GM12878 (cell line): ENCODE measurements around the gene LIMK1. TPM values are rescaled to one million over a fixed set of nuclear protein-coding genes. Genes with fewer than 3 reads are reported as not detected.
"Not testable (repeated sequence)": the region's sequence is repeated elsewhere in the genome, so short reads cannot be mapped to it uniquely, and the experiment has no call there.

Experiments
- ATAC-seq: fragments of 200-7000 bp; cut with Tn5 transposase; 3 replicates; pipeline ENCODE4 v1.9.1; 2020; ENCODE audit warnings: mild to moderate bottlenecking, moderate library complexity
- BruUV-seq: library from RNA; stranded (reverse); fragments of 400-500 nt; replicated peaks from 2 replicates; lab custom pipeline; 2021; lab: Mats Ljungman, UMichigan
- CTCF ChIA-PET: fragments of 300-600 bp; sonication (Branson Sonifier 250); formaldehyde crosslinking; extraction: SDS; loops from one replicate; lab custom pipeline; 2021; ENCODE audit warnings: inconsistent platforms; lab: Yijun Ruan, JAX
- POLR2A ChIA-PET: fragments of 350-600 bp; formaldehyde crosslinking; extraction: SDS; loops from one replicate; lab custom pipeline; 2021; ENCODE audit warnings: inconsistent platforms; lab: Charles Lee
- RAD21 ChIA-PET: fragments of 300-600 bp; sonication (Branson Sonifier 250); formaldehyde crosslinking; loops from one replicate; lab custom pipeline; 2023; ENCODE audit warnings: antibody characterized with exemption; ENCODE audit not compliant: unreplicated experiment; lab: Charles Lee
- SMC1A ChIA-PET: fragments of 300-600 bp; sonication (Branson Sonifier 250); formaldehyde crosslinking; loops from one replicate; lab custom pipeline; 2023; ENCODE audit not compliant: unreplicated experiment, uncharacterized antibody; lab: Charles Lee
- DNase-seq: peaks from one replicate; pipeline ENCODE4 v3.0.0-alpha.2; 2011; ENCODE audit warnings: low read depth, low spot score
- FAIRE-seq: peaks from 3 replicates; lab custom pipeline; 2011; peaks lifted over from hg19 to GRCh38; lab: Jason Lieb, UNC
- H2AFZ ChIP-seq: 2 replicates; pipeline ENCODE4 v1.6.0; 2011; ENCODE audit warnings: low read depth, low read length, control low read depth; ENCODE audit not compliant: control insufficient read depth
- H3K27ac ChIP-seq: 2 replicates; pipeline ENCODE4 v1.5.1; 2011; ENCODE audit warnings: control low read depth; ENCODE audit not compliant: control insufficient read depth, insufficient read depth
- H3K27me3 ChIP-seq, 2 experiments: replicated peaks in 1 of 2; 2 replicates each; pipeline versions ENCODE4 v1.6.0 to v1.6.1; 2011; ENCODE audit warnings: low read length in 1 of 2; ENCODE audit not compliant: control insufficient read depth in 2 of 2, insufficient read depth in 2 of 2
- H3K36me3 ChIP-seq, 2 experiments: 2 replicates each; pipeline ENCODE4 v1.5.1; 2011; ENCODE audit warnings: low read length in 1 of 2; ENCODE audit not compliant: control insufficient read depth in 2 of 2, insufficient read depth in 2 of 2
- H3K4me1 ChIP-seq: 2 replicates; pipeline ENCODE4 v1.6.1; 2011; ENCODE audit warnings: mild to moderate bottlenecking, low read length, moderate library complexity, mixed read lengths; ENCODE audit not compliant: control insufficient read depth, insufficient read depth
- H3K4me2 ChIP-seq: 2 replicates; pipeline ENCODE4 v1.6.0; 2011; ENCODE audit warnings: control low read depth; ENCODE audit not compliant: control insufficient read depth, insufficient read depth
- H3K4me3 ChIP-seq: fragments of 200-600 bp; sonication (generic); 2 replicates; pipeline ENCODE4 v1.5.1; 2016
- H3K79me2 ChIP-seq: 2 replicates; pipeline ENCODE4 v1.6.0; 2011; ENCODE audit warnings: low read length; ENCODE audit not compliant: control insufficient read depth, insufficient read depth
- H3K9ac ChIP-seq: 2 replicates; pipeline ENCODE4 v1.8.0; 2011; ENCODE audit warnings: low read length, control low read depth, mixed read lengths; ENCODE audit not compliant: control insufficient read depth, insufficient read depth
- H3K9me3 ChIP-seq: replicated peaks from 3 replicates; pipeline ENCODE4 v1.5.1; 2011; ENCODE audit warnings: mild to moderate bottlenecking, low read length; ENCODE audit not compliant: control insufficient read depth, insufficient read depth
- H4K20me1 ChIP-seq: 2 replicates; pipeline ENCODE4 v1.6.0; 2011; ENCODE audit not compliant: control insufficient read depth, insufficient read depth
- MEF2B ChIP-seq: fragments of 450-650 bp; IDR thresholded peaks from 2 replicates; pipeline ENCODE4 v1.6.1; 2018; ENCODE audit warnings: mild to moderate bottlenecking, moderate library complexity; ENCODE audit not compliant: partially characterized antibody, poor library complexity, severe bottlenecking
- POLR2A ChIP-seq: IDR thresholded peaks from 2 replicates; pipeline ENCODE4 v1.6.1; 2011; ENCODE audit warnings: low read depth, mild to moderate bottlenecking, low read length
- WGBS: methylation state at CpG from one replicate; pipeline ENCODE4 v1.1.6; 2016; ENCODE audit warnings: low lambda C conversion rate; ENCODE audit not compliant: insufficient replicate concordance, insufficient coverage; ENCODE audit errors: missing lambda C conversion rate; 5-methylcytosine and 5-hydroxymethylcytosine counted together
- in situ Hi-C: fragments of 300-500 bp; cut with MboI; formaldehyde crosslinking; loops from 9 replicates; pipeline ENCODE4 v1.14.3; 2018; ENCODE audit warnings: mixed read lengths
- intact Hi-C: fragments of 100-400 bp; cut with micrococcal nuclease; formaldehyde crosslinking; loops from one replicate; pipeline ENCODE4 v1.14.2; 2022; ENCODE audit not compliant: unreplicated experiment
- polyA plus RNA-seq, 11 experiments: library from polyadenylated mRNA; depleted of rRNA in 4 of 11; unstranded in 6 of 11; stranded (reverse) in 5 of 11; fragments of >200 nt; fragmentation: Nextera tagmentation in 4 of 11; fragmentation: Illumina TruSeq in 1 of 11; extraction: Ambion mirVana in 4 of 11; extraction: Trizol in 1 of 11; gene quantifications; 1 replicate in 1 of 11; 2 replicates in 10 of 11; pipeline versions ENCODE4 v1.2.1 to v1.2.3, GENCODE V29; 2011 to 2016; ENCODE audit warnings: inconsistent platforms in 2 of 11, missing spikeins in 2 of 11, low read depth in 1 of 11
- total RNA-seq, 4 experiments: library from RNA; depleted of rRNA in 3 of 4; stranded (reverse); fragments of >200 nt in 3 of 4; fragmentation: Illumina TruSeq in 1 of 4; extraction: Trizol in 1 of 4; gene quantifications; 2 replicates each; pipeline versions ENCODE4 v1.2.1 to v1.2.3, GENCODE V29; 2013 to 2021
- TF ChIP-seq, protein P1 (sequence below): fragments of 450-650 bp; formaldehyde crosslinking; IDR thresholded peaks from 2 replicates; pipeline ENCODE4 v1.4.0; 2022; ENCODE audit warnings: mild to moderate bottlenecking, moderate library complexity

The LIMK1 gene
- total and polyA plus RNA-seq, 10 of the 15 experiments (the other 5 are each of a cell fraction or from before 2014, with no cell fraction given) = 0.71 to 59.4 (median 28.8) TPM

DNA sequence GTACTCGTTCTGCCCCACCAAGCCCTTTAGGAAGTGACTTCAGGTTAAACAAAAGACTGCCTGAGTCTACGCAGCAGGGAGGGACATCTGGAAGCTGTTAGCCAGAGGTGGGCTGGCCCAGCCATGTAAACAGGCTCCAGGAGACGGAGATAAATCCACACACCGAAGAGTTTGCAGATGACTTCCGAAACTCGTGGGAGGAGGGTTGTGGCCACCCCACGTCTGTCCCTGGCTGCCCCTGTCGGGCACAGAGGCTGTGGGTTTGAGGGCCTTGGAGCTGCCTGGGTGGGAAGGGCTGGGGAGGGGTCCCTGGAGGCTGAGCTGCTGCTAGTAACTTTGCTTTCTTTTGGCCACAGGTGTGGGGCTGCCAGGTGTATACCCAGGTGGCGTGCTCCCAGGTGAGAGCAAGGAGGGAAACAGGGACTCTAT is 40.1 kb upstream of the LIMK1 start (continued):
- TF ChIP-seq, protein P1, sequence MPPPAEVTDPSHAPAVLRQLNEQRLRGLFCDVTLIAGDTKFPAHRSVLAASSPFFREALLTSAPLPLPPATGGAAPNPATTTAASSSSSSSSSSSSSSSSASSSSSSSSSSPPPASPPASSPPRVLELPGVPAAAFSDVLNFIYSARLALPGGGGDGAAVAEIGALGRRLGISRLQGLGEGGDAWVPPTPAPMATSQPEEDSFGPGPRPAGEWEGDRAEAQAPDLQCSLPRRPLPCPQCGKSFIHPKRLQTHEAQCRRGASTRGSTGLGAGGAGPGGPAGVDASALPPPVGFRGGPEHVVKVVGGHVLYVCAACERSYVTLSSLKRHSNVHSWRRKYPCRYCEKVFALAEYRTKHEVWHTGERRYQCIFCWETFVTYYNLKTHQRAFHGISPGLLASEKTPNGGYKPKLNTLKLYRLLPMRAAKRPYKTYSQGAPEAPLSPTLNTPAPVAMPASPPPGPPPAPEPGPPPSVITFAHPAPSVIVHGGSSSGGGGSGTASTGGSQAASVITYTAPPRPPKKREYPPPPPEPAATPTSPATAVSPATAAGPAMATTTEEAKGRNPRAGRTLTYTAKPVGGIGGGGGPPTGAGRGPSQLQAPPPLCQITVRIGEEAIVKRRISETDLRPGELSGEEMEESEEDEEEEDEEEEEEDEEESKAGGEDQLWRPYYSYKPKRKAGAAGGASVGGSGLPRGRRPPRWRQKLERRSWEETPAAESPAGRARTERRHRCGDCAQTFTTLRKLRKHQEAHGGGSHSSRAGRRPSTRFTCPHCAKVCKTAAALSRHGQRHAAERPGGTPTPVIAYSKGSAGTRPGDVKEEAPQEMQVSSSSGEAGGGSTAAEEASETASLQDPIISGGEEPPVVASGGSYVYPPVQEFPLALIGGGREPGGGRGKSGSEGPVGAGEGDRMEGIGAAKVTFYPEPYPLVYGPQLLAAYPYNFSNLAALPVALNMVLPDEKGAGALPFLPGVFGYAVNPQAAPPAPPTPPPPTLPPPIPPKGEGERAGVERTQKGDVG (CRISPR knock-in tag) = no peak

DNA sequence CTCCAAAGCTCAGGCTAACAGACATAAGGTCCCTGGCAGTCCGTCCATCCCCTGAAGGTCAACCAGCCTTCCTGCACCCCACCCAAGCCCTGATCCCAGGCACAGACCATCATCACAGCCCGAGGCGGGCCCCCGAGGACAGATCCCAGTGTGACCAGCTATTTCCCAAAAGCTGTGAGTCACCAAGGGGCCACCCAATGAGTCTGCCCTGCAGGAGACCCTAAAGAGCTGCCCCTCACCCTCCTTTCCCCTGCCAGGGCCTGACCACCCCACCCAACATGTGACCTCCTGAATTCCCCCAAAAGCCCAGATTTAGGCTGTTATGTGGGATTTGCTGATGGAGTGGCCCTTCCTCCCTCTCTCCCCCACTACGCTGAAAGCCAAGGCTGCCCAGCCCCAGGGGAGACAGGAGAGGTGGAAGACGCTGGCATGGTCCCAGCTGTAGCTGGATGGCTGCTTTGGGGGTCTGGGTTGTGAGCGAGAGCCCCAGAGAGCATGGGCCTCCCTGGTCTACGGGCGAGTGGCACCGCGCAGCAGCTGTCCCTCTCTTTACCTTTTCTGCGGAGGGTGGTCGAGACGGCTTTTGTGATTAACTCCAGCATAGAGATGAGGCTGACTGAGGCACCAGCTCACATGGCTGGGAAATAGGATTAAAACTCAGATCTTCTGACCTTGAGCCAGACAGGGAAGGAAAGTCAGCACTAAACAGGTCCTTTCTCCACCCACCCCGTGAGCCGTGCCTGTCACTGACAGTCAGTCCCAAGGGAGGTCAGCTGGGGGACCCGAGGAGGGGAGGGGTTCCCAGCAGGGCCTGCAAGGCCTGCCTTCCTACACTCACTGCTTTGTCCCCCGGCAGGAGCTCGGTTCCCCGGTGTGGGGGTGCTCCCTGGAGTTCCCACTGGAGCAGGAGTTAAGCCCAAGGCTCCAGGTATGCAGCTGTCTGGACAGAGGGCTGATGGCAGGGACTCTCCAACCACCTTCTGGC is 38.9 kb upstream of the LIMK1 start:
- no peaks in the 10 kb centered on the region for H3K79me2 ChIP-seq
- no peak overlapping the region for H3K27ac ChIP-seq
- no peak overlapping the region for H2AFZ ChIP-seq
- H3K4me1 ChIP-seq = no peaks in the 10 kb centered on the region
- H3K4me3 ChIP-seq = no peak overlapping the region
- no peaks in the 10 kb centered on the region for H4K20me1 ChIP-seq
- TF ChIP-seq POLR2A (no peak), MEF2B (peak; percentile 18)
- FAIRE-seq (no peak), DNase-seq (no peak), ATAC-seq (no peak; the same call in 2 of the 3 replicates)
- no peak overlapping the region for H3K9ac ChIP-seq
- CTCF ChIA-PET = interaction anchor here (0.7 to 1.7 kb wide), 2 partner anchors 15 to 436 kb away, joined by 3 read pairs; no protein-coding TSS in a partner anchor
- SMC1A ChIA-PET = no interaction called here
- peaks cover 0 to 2% of the 10 kb centered on the region in 2 experiments; a peak in 2 of 4 replicates for H3K27me3 ChIP-seq
- 27% methylated on average over 20 of the region's 20 CpGs for WGBS
- RAD21 ChIA-PET = interaction anchor here (0.5 kb wide), 1 partner anchor 224 kb away, joined by 3 read pairs; no protein-coding TSS in a partner anchor
- H3K4me2 ChIP-seq = no peak overlapping the region
- H3K36me3 ChIP-seq = no peaks in the 10 kb centered on the region
- BruUV-seq = no TSS peak
- H3K9me3 ChIP-seq = no peaks in the 10 kb centered on the region
- in situ Hi-C loops (no loop called here), intact Hi-C loops (no loop called here)
- POLR2A ChIA-PET = no interaction called here

DNA sequence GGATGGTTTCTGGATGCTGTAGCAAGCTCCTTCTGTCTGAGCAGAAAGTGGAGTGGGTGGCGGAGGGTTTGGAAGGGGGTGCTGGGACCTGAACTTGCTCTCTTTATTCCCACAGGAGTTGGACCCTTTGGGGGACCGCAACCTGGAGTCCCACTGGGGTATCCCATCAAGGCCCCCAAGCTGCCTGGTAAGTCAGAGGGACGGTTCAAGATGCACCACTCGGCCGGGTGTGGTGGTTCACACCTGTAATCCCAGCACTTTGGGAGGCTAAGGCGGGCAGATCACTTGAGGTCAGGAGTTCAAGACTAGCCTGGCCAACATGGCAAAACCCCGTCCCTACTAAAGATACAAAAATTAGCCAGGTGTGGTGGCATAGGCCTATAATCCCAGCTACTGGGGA is 37.0 kb upstream of the LIMK1 start:
- H3K4me2 ChIP-seq, H3K27ac ChIP-seq, H3K9me3 ChIP-seq, H3K9ac ChIP-seq, H3K27me3 ChIP-seq, BruUV-seq, H3K4me1 ChIP-seq, POLR2A ChIA-PET, FAIRE-seq, intact Hi-C loops, SMC1A ChIA-PET, ATAC-seq, H3K79me2 ChIP-seq, H4K20me1 ChIP-seq, H2AFZ ChIP-seq, in situ Hi-C loops, H3K36me3 ChIP-seq, DNase-seq, RAD21 ChIA-PET, H3K4me3 ChIP-seq, CTCF ChIA-PET: not testable (repeated sequence)
- 43% methylated on average over 7 of the region's 7 CpGs for WGBS
